Measurements from ENCODE around the gene KIRREL1.

The KIRREL1 gene

DNA sequence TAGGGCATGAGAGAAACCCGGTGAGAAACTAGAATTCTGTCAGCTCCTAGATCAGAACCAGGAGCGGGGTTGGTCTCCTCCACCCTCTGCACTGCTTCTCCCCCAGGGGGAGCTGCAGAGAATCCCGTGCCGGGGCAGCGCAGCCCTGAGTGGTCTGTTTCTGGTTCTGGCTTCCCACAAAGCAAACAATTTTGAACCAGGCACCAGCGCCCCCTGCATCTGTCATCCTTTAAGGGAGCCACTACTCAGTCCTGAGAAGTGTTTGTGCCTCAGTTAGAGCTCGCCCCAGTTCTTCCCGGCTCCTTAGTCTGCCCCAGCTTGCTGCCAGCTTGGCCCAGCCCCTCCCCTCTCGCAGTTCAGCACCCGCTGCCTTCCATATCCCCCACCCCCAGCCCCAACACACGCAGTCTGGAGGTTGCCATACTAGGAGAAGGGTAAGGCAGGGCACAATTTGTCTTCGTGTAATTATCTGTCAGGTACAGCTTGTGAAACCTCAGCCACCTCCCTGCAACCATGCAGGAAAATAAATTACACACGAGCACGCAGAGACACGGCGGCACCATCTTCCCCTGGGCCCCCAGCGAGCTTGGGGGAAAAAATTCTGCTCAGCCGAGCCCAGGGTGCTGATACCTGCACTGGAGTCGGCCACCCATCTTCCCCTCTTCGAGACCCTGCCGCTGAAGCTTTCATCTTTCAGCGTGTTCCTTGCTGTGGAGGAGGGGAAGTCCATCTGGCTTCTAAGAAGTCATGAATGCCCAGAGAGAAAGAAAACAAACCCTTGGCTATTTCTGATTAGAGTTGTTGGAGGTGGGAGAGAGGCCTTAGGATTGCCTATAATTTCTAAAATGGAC, 124.6 kb downstream of the KIRREL1 start:
- no peak for DNase-seq (ENCODE audit: extremely low read depth, low read depth)

DNA sequence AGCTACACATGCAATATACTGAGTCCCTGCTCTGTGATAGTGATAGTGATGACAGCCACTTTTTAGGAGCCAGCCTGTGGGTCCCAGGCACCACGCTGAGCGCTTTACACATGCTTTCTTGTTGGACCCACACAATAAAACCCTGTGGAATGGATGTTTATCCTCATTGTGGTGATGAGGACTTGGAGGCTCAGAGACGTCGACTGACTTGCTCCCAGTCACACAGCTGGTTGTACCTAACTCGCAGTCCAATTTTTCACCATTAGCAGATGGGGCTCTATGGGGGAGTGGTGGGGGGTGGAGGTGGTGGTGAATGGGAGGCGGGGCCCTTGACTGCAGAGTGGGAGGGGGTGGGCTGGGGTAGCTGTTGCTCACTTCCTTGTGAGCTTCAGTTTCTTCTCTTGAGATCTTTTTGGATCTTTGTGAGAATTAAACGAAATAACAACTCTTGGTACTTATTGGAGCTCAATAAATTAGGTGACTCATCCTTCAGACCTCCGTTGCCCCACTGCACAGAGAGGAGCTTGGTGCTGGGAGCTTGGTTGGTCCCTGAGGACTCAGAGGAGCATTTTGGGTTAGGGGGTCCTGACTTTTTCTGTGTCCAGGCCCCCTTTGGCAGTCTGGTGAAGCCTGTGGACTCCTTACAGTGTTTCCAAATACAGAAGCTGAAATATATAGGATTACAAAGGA, 125.4 kb downstream of the KIRREL1 start:
- TF ChIP-seq, protein P1, sequence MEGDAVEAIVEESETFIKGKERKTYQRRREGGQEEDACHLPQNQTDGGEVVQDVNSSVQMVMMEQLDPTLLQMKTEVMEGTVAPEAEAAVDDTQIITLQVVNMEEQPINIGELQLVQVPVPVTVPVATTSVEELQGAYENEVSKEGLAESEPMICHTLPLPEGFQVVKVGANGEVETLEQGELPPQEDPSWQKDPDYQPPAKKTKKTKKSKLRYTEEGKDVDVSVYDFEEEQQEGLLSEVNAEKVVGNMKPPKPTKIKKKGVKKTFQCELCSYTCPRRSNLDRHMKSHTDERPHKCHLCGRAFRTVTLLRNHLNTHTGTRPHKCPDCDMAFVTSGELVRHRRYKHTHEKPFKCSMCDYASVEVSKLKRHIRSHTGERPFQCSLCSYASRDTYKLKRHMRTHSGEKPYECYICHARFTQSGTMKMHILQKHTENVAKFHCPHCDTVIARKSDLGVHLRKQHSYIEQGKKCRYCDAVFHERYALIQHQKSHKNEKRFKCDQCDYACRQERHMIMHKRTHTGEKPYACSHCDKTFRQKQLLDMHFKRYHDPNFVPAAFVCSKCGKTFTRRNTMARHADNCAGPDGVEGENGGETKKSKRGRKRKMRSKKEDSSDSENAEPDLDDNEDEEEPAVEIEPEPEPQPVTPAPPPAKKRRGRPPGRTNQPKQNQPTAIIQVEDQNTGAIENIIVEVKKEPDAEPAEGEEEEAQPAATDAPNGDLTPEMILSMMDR (IDR thresholded peaks at IDR 0.05; ENCODE audit: low read depth, low read length), result no peak
- no peak for DNase-seq (ENCODE audit: extremely low read depth, low read depth)

More for the DNA sequence above, 124.6 kb downstream of the KIRREL1 start:
- TF ChIP-seq, protein P1 (IDR thresholded peaks at IDR 0.05; ENCODE audit: low read depth, low read length), result peak; percentile 65

DNA sequence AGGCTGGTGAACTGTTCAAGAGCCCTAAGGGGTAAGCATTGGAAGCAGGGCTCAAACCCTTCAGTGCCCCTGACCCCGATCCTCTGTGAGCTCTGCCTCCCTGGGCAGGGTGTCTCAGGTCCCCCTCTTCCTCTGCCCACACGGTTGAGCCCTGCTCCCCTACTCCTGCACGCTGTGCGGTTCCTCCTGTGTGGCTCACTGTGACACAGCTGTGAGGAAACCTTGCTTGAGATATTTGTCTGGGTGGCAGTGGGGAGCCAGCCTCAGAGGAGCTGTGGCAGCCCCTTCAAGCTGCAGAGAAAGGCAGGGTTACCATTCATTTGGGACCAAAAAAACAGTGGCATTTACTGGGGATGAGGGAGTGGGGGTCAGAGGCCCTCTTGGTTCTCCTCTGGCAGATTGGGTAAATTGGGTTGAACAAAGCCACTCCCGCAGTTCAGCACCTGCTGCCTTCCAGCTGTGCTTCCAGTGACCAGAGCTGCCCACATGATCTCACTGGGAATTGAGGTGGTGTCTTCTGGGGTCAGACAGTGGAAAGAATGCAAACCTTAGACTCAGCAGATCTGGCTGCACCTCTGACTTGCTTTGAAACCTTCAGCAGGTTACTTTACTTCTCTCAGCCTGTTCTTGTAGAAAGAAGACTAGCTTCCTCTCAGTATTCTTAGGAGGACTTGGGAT, 126.7 kb downstream of the KIRREL1 start:
- TF ChIP-seq, protein P1 (IDR thresholded peaks at IDR 0.05; ENCODE audit: low read depth, low read length), result no peak
- no peak for DNase-seq (ENCODE audit: extremely low read depth, low read depth)

DNA sequence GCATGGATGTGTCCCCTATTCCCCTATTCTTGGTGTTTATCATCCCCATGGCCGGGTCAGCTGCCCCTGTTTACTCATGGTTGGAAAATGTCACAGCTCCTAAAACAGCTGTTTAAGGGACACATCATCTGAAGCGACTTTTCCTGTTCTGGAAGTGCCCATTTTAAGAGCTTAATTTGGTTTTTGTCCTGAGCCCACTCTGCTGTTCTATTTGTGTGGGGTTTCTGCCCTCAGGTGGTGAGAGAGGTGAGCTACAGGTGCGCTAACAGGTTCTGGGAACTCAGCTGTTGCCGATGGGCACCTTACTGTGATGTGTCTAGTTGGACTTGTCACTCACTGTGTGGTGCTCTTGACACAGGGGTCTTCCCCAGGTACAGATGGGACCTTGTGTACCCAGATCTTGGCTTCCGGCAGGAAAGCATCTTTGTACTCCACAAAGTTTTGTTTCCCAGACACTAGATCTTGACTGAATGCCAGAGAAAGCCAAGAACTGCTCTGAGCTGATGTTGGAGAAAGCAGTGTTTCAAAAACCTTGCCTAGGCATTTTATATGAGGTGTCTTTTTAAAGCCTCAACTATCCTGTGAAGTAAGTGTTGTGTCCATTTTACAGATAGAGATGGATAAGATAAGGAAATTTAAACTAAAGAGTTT, 128.3 kb downstream of the KIRREL1 start:
- DNase-seq (ENCODE audit: extremely low read depth, low read depth), result no peak
- TF ChIP-seq, protein P1 (IDR thresholded peaks at IDR 0.05; ENCODE audit: low read depth, low read length), result peak; percentile 58

DNA sequence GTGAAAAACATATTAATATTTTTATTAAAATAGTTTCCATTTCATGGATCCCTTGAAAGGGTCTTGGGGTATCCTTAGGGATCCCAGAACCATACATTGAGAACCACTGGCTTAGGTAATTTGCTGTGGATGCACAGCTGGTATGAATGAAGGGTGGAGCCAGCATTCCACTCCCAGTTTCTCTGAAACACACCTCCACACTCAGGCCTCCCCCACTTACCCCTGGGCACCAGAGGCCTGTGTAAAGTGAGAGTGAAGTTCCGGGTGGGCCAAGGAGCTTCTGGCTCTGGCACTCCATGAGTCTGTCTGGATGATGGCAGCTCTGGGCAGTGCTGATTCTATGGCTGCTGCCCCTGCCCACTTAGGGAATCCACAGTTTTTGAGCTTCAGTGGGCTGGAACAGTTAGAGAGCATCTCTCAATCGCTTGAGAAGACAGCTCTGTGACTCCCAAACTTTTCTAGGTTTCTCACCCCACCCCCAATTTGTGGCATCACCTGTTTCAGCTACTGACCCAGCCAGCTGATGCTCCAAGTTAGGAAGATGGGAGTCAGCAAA, 129.5 kb downstream of the KIRREL1 start:
- no peak for DNase-seq (ENCODE audit: extremely low read depth, low read depth)
- TF ChIP-seq, protein P1 (IDR thresholded peaks at IDR 0.05; ENCODE audit: low read depth, low read length), result no peak

DNA sequence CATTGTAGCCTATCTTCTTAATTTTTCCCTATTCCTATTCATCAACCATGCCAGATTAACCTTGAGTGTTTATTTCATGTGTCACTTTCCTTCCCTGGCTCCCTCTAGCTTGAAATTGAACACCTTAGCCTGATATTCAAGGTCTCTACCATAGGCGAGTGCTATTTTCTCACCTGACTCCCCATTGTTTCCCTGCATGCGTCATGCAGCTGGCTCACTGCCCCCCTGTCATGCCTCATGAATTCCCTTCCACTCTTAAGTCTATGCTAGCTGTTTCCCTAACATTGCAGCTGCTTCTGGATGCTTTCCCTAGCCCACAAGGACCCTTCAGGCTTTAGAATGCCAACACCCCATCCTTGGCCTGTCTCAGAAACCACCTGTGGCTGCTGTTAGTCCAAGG, 130.6 kb downstream of the KIRREL1 start:
- DNase-seq (ENCODE audit: extremely low read depth, low read depth), result no peak
- TF ChIP-seq, protein P1 (IDR thresholded peaks at IDR 0.05; ENCODE audit: low read depth, low read length), result no peak

All from AG09319 (cell line).